AG10803 (cell line): ENCODE results near the gene BECN2.

Experiments
- DNase-seq: peaks from one replicate; pipeline ENCODE4 v3.0.0; 2010; ENCODE audit warnings: low read depth
- H3K4me3 ChIP-seq: 2 replicates; pipeline ENCODE4 v1.5.1; 2011; ENCODE audit warnings: mild to moderate bottlenecking, low read length, control low read depth
- TF ChIP-seq, protein P1 (sequence below): conservative IDR thresholded peaks from 2 replicates; pipeline ENCODE4 v1.5.1; 2011; ENCODE audit warnings: mild to moderate bottlenecking, low read length, control low read depth, inconsistent platforms

The BECN2 gene

DNA sequence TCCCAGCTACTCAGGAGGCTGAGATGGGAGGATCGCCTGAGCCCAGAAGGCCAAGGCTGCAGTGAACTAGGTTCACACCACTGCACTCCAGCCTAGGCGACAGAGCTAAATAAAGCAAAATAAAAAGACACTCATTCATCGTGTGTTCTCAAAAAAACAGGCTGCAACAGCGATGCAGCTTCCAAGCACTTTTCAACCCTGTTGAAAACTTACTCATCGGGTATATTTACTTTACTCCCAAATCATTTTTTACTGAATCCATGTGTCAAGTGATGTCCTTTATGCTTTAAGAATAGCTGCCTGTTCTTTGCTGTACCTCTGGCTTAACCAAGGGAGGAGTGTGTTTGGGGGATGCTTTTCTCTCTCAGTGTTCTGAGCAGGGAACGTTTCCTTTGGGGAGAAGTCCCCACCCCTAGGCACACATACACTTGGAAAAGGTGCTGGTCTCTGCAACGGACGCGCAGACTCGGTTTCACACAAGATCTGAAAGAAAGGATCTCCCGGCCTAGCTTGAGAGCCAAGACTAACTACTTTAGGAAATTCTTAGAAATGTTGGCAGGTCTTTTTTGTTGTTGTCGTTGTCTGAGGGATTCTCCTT is 39.9 kb downstream of the BECN2 start:
- no peak overlapping the region for H3K4me3 ChIP-seq
- TF ChIP-seq, protein P1, sequence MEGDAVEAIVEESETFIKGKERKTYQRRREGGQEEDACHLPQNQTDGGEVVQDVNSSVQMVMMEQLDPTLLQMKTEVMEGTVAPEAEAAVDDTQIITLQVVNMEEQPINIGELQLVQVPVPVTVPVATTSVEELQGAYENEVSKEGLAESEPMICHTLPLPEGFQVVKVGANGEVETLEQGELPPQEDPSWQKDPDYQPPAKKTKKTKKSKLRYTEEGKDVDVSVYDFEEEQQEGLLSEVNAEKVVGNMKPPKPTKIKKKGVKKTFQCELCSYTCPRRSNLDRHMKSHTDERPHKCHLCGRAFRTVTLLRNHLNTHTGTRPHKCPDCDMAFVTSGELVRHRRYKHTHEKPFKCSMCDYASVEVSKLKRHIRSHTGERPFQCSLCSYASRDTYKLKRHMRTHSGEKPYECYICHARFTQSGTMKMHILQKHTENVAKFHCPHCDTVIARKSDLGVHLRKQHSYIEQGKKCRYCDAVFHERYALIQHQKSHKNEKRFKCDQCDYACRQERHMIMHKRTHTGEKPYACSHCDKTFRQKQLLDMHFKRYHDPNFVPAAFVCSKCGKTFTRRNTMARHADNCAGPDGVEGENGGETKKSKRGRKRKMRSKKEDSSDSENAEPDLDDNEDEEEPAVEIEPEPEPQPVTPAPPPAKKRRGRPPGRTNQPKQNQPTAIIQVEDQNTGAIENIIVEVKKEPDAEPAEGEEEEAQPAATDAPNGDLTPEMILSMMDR, result no peak
- DNase-seq, result no peak

DNA sequence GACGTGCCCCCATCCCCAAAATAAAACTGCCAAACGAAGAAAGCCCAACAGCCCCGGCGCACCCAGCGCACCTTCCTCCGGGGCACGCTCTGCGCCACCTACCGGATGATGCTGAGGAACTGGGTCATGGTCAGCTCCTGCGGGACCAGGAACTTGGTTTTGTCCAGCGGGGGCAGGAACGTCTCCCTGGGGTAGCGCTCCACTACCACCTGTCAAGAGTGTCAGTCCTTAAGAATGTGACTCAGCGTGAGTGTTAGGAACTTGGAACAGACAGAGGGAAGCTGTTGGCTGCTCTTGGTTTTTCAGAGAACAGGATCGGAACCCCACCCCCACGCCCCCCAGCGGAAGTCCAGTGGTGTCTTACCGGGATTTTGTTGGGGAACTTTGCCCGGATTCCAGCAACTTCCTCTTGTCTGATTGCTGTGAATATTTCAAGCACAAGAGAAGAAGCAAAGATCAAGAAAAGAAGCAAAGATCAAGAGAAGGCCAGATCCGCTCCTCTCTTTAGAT is 40.9 kb downstream of the BECN2 start:
- H3K4me3 ChIP-seq, result peak overlapping the region; percentile 53
- DNase-seq, result peak; percentile 88
- TF ChIP-seq, protein P1, result peak; percentile 71

DNA sequence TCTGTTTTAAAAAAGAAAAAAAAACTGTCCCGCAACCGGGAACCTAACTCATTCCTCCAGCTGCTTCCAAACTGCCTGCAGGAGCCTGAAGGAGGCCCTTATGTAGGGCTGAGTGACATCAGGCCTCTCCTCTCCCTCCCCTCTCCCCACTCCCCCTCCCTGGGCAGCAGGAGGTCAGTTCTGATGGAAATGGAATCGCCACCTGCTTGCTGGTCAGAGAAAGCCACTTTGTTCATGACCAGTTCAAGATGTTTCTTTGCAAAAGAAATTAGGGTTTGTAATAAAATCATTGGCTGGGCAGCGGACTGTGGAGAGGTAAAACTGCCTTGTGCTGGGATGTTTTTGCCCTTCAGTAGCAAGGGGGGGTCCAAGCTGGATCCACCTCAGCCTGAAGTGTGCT is 41.5 kb downstream of the BECN2 start, which contains the start of gene MAP1LC3C:
Gene MAP1LC3C (minus strand): TSS at position 73 of the 400 bp plus-strand sequence. CDS start 90 bp downstream, outside the sequence.
- TF ChIP-seq, protein P1, result no peak
- no peak for DNase-seq
- peak within 1 kb of the TSS; percentile 53 for H3K4me3 ChIP-seq

DNA sequence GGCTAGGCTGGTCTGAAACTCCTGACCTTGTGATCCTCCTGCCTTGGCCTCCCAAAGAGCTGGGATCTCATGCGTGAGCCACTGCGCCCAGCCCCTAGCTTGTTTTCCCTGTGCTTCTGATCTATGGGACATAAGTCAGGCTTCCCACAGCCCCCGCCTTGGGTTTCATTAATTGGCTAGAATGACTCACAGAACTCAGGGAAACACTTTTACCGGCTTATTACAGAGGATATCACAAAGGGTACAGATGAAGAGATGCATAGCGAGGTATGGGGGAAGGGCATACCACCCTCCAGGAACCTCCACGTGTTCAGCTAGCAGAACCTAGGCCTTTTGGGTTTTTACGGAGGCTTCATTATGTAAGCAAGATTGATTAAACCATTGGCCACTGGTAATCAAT is 42.9 kb downstream of the BECN2 start:
- H3K4me3 ChIP-seq, result no peak overlapping the region
- DNase-seq, result no peak
- TF ChIP-seq, protein P1, result no peak

DNA sequence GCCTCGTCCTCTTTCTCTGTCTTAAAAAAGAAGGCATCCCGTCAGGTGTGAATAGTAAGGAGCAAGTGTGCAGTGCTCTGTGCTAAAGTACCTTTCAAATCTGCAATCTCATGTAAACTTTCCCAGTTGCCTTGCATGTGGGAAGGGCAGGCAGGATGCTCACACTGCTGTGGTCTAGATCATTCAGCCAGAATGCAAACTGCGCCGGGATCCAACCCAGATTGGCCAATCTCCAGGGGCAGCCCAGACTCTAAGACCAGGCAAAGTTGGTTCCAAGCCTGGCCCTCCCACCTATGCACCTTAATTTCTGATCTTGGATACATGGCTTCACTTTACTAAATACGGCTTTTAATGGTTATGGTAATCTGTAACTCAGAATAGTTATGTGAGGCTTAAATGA is 44.5 kb downstream of the BECN2 start:
- H3K4me3 ChIP-seq, result no peak overlapping the region
- DNase-seq, result peak; percentile 78
- TF ChIP-seq, protein P1, result no peak

DNA sequence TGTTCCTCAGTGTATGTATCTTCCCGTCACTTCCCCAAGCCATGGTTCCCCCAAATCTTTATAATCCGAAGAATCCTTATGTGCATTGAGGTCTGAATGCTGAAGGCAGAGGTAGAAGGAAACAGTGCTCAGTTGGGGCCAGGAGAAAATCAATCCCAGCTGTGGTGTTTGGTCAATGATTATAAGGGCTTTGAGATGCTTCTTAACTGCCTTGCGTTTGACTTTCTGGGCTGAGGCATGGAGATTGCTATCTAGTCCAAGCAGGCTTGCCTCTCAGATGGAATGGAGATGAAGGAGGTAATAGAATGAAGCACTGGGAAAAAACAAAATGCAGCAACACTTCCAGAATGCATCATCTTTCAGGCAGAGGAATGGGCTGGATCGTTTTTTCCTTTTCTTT is 44.9 kb downstream of the BECN2 start:
- no peak overlapping the region for H3K4me3 ChIP-seq
- TF ChIP-seq, protein P1, result no peak
- DNase-seq, result peak; percentile 80

DNA sequence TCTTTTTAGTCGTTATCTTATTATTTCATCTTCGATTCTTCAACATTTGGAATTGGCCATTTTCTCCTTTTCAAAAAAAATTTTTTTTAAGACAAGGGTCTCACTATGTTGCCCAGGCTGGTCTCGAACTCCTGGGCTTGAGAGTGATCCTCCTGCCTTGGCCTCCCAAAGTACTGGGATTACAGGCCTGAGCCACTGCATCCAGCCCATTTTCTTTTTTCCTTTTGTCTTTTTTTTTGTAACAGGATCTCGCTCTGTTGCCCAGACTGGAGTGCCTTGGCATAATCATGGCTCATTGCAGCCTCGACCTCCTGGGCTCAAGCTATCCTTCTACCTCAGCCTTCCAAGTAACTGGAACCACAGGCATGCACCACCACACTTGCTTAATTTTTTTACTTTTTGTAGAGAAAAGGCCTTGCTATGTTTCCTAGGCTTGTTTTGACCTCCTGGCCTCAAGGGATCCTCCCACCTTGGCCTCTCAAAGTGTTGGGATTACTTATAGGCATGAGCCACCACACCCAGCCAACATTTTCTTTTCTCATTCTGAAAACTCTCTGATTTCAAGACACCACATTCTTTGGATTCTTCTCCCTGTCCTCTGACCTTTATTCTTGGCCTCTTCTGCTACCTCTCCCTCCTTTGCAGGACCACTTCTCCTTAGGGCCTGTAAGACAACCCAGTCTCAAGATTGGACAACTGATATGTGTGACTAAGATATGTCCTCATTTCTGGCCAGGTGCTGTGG is 47.4 kb downstream of the BECN2 start:
- TF ChIP-seq, protein P1, result no peak
- no peak overlapping the region for H3K4me3 ChIP-seq
- DNase-seq, result peak; percentile 57
